HepG2 (cell line): ENCODE data around the gene PTPRM. TPM values are rescaled to one million over a fixed set of nuclear protein-coding genes. Genes with fewer than 3 reads are reported as not detected.

Source experiments
- ATAC-seq: fragments of 200-7000 bp; cut with Tn5 transposase; 3 replicates; pipeline ENCODE4 v1.9.1; 2020; ENCODE audit warnings: mild to moderate bottlenecking, moderate library complexity
- BruUV-seq: library from RNA; stranded (reverse); fragments of 400-500 nt; replicated peaks from 2 replicates; lab custom pipeline; 2021; lab: Mats Ljungman, UMichigan
- CTCF ChIA-PET: fragments of 300-600 bp; formaldehyde crosslinking; extraction: SDS; loops from one replicate; lab custom pipeline; 2021; ENCODE audit warnings: low total read pairs, inconsistent platforms, low intra/inter-chr PET ratio; lab: Yijun Ruan, JAX
- POLR2A ChIA-PET: fragments of 350-600 bp; sonication (Branson Sonifier 250); formaldehyde crosslinking; loops from one replicate; lab custom pipeline; 2020; ENCODE audit warnings: antibody characterized with exemption, inconsistent platforms; lab: Yijun Ruan, JAX
- DNase-seq: peaks from one replicate; pipeline ENCODE4 v3.0.0-alpha.2; 2015; ENCODE audit warnings: low spot score
- FAIRE-seq: peaks from 3 replicates; lab custom pipeline; 2011; peaks lifted over from hg19 to GRCh38; lab: Jason Lieb, UNC
- H2AFZ ChIP-seq: one replicate; pipeline ENCODE4 v1.6.1; 2011; ENCODE audit warnings: low read length, inconsistent platforms
- H3K27ac ChIP-seq: fragments of 300-600 bp; 3 replicates; pipeline ENCODE4 v1.8.0; 2011; ENCODE audit warnings: mixed run types, mild to moderate bottlenecking, mixed read lengths, low read length, inconsistent platforms; ENCODE audit not compliant: insufficient read depth; ENCODE audit errors: extremely low read length
- H3K27me3 ChIP-seq, 2 experiments: fragments of 200-600 bp in 1 of 2; 2 replicates in 1 of 2; 3 replicates in 1 of 2; pipeline versions ENCODE4 v1.6.0 to v1.8.0; 2011; ENCODE audit warnings: low read length in 2 of 2, mild to moderate bottlenecking in 2 of 2, moderate library complexity in 2 of 2, inconsistent platforms in 1 of 2; ENCODE audit not compliant: insufficient read depth in 2 of 2, control insufficient read depth in 1 of 2
- H3K36me3 ChIP-seq, 2 experiments: fragments of 200-600 bp in 1 of 2; replicated peaks in 1 of 2; 2 replicates in 1 of 2; 3 replicates in 1 of 2; pipeline versions ENCODE4 v1.5.1 to v1.8.0; 2011; ENCODE audit warnings: low read length in 2 of 2, inconsistent platforms in 1 of 2; ENCODE audit not compliant: insufficient read depth in 2 of 2, control insufficient read depth in 1 of 2
- H3K4me1 ChIP-seq: 2 replicates; pipeline ENCODE4 v1.5.1; 2012; ENCODE audit warnings: low read length, inconsistent platforms; ENCODE audit not compliant: insufficient read depth
- H3K4me2 ChIP-seq: 2 replicates; pipeline ENCODE4 v1.6.0; 2011; ENCODE audit warnings: low read depth, low read length, inconsistent platforms
- H3K4me3 ChIP-seq, 3 experiments: fragments of 200-600 bp in 1 of 3; sonication (generic), shearing (Covaris generic) in 1 of 3; replicated peaks in 1 of 3; 2 replicates each; pipeline ENCODE4 v1.5.1; 2011 to 2016; ENCODE audit warnings: low read length in 3 of 3, inconsistent platforms in 2 of 3, low read depth in 2 of 3, mild to moderate bottlenecking in 2 of 3, control low read depth in 1 of 3, mixed read lengths in 1 of 3; ENCODE audit not compliant: insufficient read depth in 1 of 3
- H3K79me2 ChIP-seq: one replicate; pipeline ENCODE4 v1.6.1; 2011; ENCODE audit warnings: low read length, inconsistent platforms; ENCODE audit not compliant: insufficient read depth
- H3K9ac ChIP-seq: 2 replicates; pipeline ENCODE4 v1.6.0; 2011; ENCODE audit warnings: mild to moderate bottlenecking, low read depth, low read length, inconsistent platforms; ENCODE audit not compliant: insufficient read depth
- H3K9me3 ChIP-seq: 2 replicates; pipeline ENCODE4 v1.5.1; 2012; ENCODE audit warnings: mild to moderate bottlenecking, low read length
- H4K20me1 ChIP-seq: 2 replicates; pipeline ENCODE4 v1.6.0; 2011; ENCODE audit warnings: inconsistent platforms, mild to moderate bottlenecking, low read length, moderate library complexity; ENCODE audit not compliant: insufficient read depth
- DRAP1 ChIP-seq: IDR thresholded peaks from 2 replicates; pipeline ENCODE4 v1.6.1; 2016; ENCODE audit warnings: missing genetic modification reagents, missing compliant biosample characterization
- FOXA1 ChIP-seq, 2 experiments: fragments of 450-650 bp in 1 of 2; sonication (generic) in 1 of 2; formaldehyde crosslinking in 1 of 2; IDR thresholded peaks; 2 replicates each; pipeline versions ENCODE4 v1.4.0 to v1.6.1; 2016 to 2020; ENCODE audit warnings: missing genetic modification reagents in 1 of 2
- FOXC1 ChIP-seq: sonication (generic); formaldehyde crosslinking; IDR thresholded peaks from 2 replicates; pipeline ENCODE4 v1.8.0; 2022; ENCODE audit warnings: mild to moderate bottlenecking, missing genetic modification reagents, borderline replicate concordance
- KDM3A ChIP-seq: IDR thresholded peaks from 2 replicates; pipeline ENCODE4 v1.6.1; 2018; ENCODE audit warnings: low read depth, missing compliant biosample characterization
- MYC ChIP-seq: sonication (generic); formaldehyde crosslinking; IDR thresholded peaks from 2 replicates; pipeline ENCODE4 v1.9.0; 2021; ENCODE audit warnings: missing genetic modification reagents, borderline replicate concordance
- NFIC ChIP-seq: IDR thresholded peaks from 2 replicates; pipeline ENCODE4 v1.6.1; 2012; ENCODE audit warnings: mild to moderate bottlenecking, low read length, inconsistent platforms
- PRDM10 ChIP-seq: sonication (generic); formaldehyde crosslinking; IDR thresholded peaks from 2 replicates; pipeline ENCODE4 v1.4.0; 2020; ENCODE audit warnings: low read depth, missing genetic modification reagents
- RFXANK ChIP-seq: IDR thresholded peaks from 2 replicates; pipeline ENCODE4 v1.6.1; 2016
- TAF1 ChIP-seq: sonication (generic); formaldehyde crosslinking; IDR thresholded peaks from 2 replicates; pipeline ENCODE4 v1.4.0; 2020; ENCODE audit warnings: missing genetic modification reagents
- ZNF773 ChIP-seq: sonication (generic); formaldehyde crosslinking; IDR thresholded peaks from 2 replicates; pipeline ENCODE4 v1.4.0; 2020; ENCODE audit warnings: missing genetic modification reagents, borderline replicate concordance
- ZZZ3 ChIP-seq: sonication (generic); formaldehyde crosslinking; IDR thresholded peaks from 2 replicates; pipeline ENCODE4 v1.4.0; 2020; ENCODE audit warnings: missing genetic modification reagents, mild to moderate bottlenecking, borderline replicate concordance
- WGBS: methylation state at CpG from one replicate; pipeline ENCODE4 v1.1.6; 2017; ENCODE audit warnings: low lambda C conversion rate; 5-methylcytosine and 5-hydroxymethylcytosine counted together
- in situ Hi-C: cut with HindIII; loops from 2 replicates; pipeline ENCODE4 v1.10.0; 2017; ENCODE audit warnings: low pct_unique_long_range_greater_than_20kb; ENCODE audit not compliant: extremely low pct_ligation_motif_present
- intact Hi-C: fragments of 100-400 bp; cut with micrococcal nuclease; formaldehyde crosslinking; loops from one replicate; pipeline ENCODE4 v1.10.0; 2022; ENCODE audit not compliant: unreplicated experiment
- polyA plus RNA-seq, 8 experiments: library from polyadenylated mRNA; depleted of rRNA in 3 of 8; stranded (reverse) in 7 of 8; unstranded in 1 of 8; fragments of >200 nt; fragmentation: Illumina TruSeq in 4 of 8; extraction: Trizol in 4 of 8; gene quantifications; 2 replicates each; pipeline versions ENCODE4 v1.2.1 to v1.2.3, GENCODE V29; 2011 to 2016; ENCODE audit warnings: low read depth in 4 of 8, missing spikeins in 1 of 8, mixed read lengths in 1 of 8; ENCODE audit not compliant: insufficient read depth in 1 of 8
- total RNA-seq, 5 experiments: library from RNA; depleted of rRNA; stranded (reverse); fragments of >200 nt; fragmentation: Illumina TruSeq; extraction: Trizol; gene quantifications; 2 replicates each; pipeline ENCODE4 v1.2.3, GENCODE V29; 2016; ENCODE audit warnings: low read depth in 1 of 5

Gene PTPRM
- total and polyA plus RNA-seq, 2 of the 13 experiments (the other 11 are each of a cell fraction or from before 2014, with no cell fraction given): 12.6 to 108 TPM

GRCh38 chr18:7597500-7597899 is 30.4 kb downstream of the PTPRM start:
- BruUV-seq: no TSS peak
- no peaks in the 10 kb centered on the region for H4K20me1 ChIP-seq
- FAIRE-seq (no peak), DNase-seq (no peak), ATAC-seq (no peak)
- in situ Hi-C loops: no loop called here
- no peak overlapping the region for H3K9ac ChIP-seq
- H3K36me3 ChIP-seq: no peaks in the 10 kb centered on the region
- peaks cover 15% of the 10 kb centered on the region for H3K79me2 ChIP-seq
- 94% methylated on average over 3 of the region's 3 CpGs for WGBS
- H3K4me2 ChIP-seq: no peak overlapping the region
- no peaks in the 10 kb centered on the region for H3K9me3 ChIP-seq
- H3K27ac ChIP-seq: no peak overlapping the region
- H3K4me3 ChIP-seq: no peak overlapping the region
- H2AFZ ChIP-seq: no peak overlapping the region
- ChIA-PET POLR2A (no interaction called here), CTCF (no interaction called here)
- H3K27me3 ChIP-seq: no peaks in the 10 kb centered on the region
- TF ChIP-seq PRDM10 (no peak), TAF1 (CRISPR knock-in tag) (no peak), MYC (CRISPR knock-in tag) (no peak), FOXC1 (no peak), FOXA1 (IDR thresholded peaks at IDR 0.05) (no peak), FOXA1 (CRISPR knock-in tag; IDR thresholded peaks at IDR 0.05) (no peak), NFIC (no peak), RFXANK (CRISPR knock-in tag) (no peak), KDM3A (no peak), ZNF773 (CRISPR knock-in tag) (no peak), DRAP1 (CRISPR knock-in tag) (no peak), ZZZ3 (CRISPR knock-in tag) (no peak)
- intact Hi-C loops: no loop called here
- H3K4me1 ChIP-seq: peaks cover 31% of the 10 kb centered on the region
